Measurements from ENCODE around the gene DCUN1D3.

DNA sequence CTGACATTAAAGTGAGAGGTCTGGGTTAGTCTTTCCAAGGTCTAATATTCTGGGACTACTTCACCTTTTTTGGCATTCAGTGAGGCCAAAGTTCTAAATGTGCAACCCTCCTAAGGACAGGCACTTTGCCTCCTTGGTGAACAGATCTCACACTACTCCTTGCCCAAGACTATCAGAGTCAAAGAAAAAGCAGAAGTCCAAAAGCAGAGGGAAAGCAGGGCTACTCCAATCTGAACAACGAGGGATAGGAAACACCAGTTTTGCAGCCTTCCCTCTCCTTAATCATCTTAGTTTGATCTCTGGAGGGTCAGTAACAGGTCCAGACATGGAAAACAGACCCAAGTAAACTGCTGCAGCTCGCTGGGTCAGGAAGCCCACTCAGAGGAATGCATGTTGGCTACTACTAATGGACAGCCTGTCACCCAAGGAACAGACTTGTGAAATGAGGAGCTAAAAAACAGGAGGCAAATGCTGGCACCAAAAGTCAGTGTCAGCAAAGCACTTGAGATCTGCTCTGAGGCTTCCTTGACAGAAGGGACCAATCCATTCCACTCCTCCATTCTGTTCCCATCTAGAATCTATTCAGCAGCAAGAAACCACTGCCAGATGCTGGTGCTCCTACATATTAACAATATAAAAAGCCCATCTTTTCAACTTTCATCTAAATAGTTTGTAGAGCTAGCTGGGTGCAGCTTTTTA lies 29.9 kb downstream of the DCUN1D3 start:
- TF ChIP-seq, protein P1, sequence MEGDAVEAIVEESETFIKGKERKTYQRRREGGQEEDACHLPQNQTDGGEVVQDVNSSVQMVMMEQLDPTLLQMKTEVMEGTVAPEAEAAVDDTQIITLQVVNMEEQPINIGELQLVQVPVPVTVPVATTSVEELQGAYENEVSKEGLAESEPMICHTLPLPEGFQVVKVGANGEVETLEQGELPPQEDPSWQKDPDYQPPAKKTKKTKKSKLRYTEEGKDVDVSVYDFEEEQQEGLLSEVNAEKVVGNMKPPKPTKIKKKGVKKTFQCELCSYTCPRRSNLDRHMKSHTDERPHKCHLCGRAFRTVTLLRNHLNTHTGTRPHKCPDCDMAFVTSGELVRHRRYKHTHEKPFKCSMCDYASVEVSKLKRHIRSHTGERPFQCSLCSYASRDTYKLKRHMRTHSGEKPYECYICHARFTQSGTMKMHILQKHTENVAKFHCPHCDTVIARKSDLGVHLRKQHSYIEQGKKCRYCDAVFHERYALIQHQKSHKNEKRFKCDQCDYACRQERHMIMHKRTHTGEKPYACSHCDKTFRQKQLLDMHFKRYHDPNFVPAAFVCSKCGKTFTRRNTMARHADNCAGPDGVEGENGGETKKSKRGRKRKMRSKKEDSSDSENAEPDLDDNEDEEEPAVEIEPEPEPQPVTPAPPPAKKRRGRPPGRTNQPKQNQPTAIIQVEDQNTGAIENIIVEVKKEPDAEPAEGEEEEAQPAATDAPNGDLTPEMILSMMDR (IDR thresholded peaks at IDR 0.05), result no peak
- no peak for TF ChIP-seq POLR2A (IDR thresholded peaks at IDR 0.05)
